Measurements from ENCODE around the gene SLC12A7. TPM values are rescaled to one million over a fixed set of nuclear protein-coding genes. Genes with fewer than 3 reads are reported as not detected.

The SLC12A7 gene
- polyA plus RNA-seq, 1 donor (not counting 4 experiments of a cell fraction or from before 2014, with no cell fraction given), result 1.5 TPM

DNA sequence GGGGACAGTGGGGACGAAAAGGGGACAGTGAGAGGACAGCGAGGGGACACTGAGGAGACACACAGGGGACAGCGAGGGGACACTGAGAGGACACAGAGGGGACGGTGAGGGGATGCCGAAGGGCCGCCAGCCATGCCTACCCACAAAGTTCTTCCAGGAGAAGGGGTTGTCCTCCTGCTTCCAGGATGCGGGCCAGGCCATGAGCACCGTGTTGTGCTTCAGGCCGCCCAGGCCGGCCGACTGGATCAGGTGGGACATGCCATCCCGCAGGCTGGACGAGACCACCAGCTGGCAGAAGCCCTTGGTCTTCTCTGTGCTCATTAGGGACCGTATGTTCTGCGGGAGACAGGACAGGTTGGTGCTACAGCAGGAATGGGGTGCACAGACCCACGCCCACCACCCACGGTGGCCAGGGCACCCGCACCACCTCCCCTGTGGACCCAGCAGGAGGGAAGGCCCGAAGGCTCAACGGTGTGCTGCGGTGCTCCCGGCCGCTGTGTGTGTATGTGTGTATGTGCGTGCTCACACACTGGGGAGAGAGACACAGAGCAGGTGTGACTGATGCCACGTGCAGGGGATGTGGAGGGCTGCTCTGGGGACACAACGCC, 46.6 kb downstream of the SLC12A7 start:
- Histone ChIP-seq H3K9me1 (ENCODE audit: control insufficient read depth, extremely low read depth, insufficient read depth, low read length) (no peaks in the 10 kb centered on the region), H3K4me2 (ENCODE audit: control insufficient read depth, extremely low read depth, insufficient read depth, low read depth, low read length) (no peak overlapping the region), H3K36me3 (ENCODE audit: control insufficient read depth in 2 of 2, extremely low read depth in 1 of 2, insufficient read depth in 2 of 2, low read length in 2 of 2) (no peaks in the 10 kb centered on the region), H4K20me1 (ENCODE audit: control insufficient read depth, extremely low read depth, insufficient read depth, low read length) (no peaks in the 10 kb centered on the region), H3K79me2 (ENCODE audit: control insufficient read depth, insufficient read depth, low read length) (no peaks in the 10 kb centered on the region), H3K9me3 (ENCODE audit: control insufficient read depth, low read depth, low read length) (no peaks in the 10 kb centered on the region), H3K27ac (ENCODE audit: control insufficient read depth, insufficient read depth, low read length) (no peak overlapping the region), H3K9ac (ENCODE audit: control insufficient read depth, extremely low read depth, insufficient read depth, low read length) (no peak overlapping the region), H3K4me3 (ENCODE audit: control insufficient read depth in 2 of 3, extremely low read depth in 1 of 3, insufficient read depth in 2 of 3, low read depth in 1 of 3, low read length in 3 of 3) (no peak overlapping the region), H2AFZ (ENCODE audit: control insufficient read depth, low read length) (no peak overlapping the region), H3K27me3 (ENCODE audit: control insufficient read depth, extremely low read depth, insufficient read depth, low read length) (no peaks in the 10 kb centered on the region), H3K4me1 (ENCODE audit: control insufficient read depth, extremely low read depth, insufficient read depth, low read length) (no peaks in the 10 kb centered on the region)
- dilution Hi-C loops (cut with MboI; ENCODE audit: extremely low pct_ligation_motif_present, low sequenced_read_pairs), result no loop called here
- DNase-seq (ENCODE audit: low read depth, low spot score) (no peak), FAIRE-seq (no peak)
- TF ChIP-seq EZH2 (IDR thresholded peaks at IDR 0.05; ENCODE audit: low read length), result no peak
- TF ChIP-seq, protein P1, sequence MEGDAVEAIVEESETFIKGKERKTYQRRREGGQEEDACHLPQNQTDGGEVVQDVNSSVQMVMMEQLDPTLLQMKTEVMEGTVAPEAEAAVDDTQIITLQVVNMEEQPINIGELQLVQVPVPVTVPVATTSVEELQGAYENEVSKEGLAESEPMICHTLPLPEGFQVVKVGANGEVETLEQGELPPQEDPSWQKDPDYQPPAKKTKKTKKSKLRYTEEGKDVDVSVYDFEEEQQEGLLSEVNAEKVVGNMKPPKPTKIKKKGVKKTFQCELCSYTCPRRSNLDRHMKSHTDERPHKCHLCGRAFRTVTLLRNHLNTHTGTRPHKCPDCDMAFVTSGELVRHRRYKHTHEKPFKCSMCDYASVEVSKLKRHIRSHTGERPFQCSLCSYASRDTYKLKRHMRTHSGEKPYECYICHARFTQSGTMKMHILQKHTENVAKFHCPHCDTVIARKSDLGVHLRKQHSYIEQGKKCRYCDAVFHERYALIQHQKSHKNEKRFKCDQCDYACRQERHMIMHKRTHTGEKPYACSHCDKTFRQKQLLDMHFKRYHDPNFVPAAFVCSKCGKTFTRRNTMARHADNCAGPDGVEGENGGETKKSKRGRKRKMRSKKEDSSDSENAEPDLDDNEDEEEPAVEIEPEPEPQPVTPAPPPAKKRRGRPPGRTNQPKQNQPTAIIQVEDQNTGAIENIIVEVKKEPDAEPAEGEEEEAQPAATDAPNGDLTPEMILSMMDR (optimal IDR thresholded peaks at IDR 0.05 in 1 of 3, IDR thresholded peaks at IDR 0.05 in 1 of 3, conservative IDR thresholded peaks at IDR 0.05 in 1 of 3; ENCODE audit: extremely low read depth in 1 of 3, insufficient read depth in 2 of 3, low read length in 3 of 3), result no peak

DNA sequence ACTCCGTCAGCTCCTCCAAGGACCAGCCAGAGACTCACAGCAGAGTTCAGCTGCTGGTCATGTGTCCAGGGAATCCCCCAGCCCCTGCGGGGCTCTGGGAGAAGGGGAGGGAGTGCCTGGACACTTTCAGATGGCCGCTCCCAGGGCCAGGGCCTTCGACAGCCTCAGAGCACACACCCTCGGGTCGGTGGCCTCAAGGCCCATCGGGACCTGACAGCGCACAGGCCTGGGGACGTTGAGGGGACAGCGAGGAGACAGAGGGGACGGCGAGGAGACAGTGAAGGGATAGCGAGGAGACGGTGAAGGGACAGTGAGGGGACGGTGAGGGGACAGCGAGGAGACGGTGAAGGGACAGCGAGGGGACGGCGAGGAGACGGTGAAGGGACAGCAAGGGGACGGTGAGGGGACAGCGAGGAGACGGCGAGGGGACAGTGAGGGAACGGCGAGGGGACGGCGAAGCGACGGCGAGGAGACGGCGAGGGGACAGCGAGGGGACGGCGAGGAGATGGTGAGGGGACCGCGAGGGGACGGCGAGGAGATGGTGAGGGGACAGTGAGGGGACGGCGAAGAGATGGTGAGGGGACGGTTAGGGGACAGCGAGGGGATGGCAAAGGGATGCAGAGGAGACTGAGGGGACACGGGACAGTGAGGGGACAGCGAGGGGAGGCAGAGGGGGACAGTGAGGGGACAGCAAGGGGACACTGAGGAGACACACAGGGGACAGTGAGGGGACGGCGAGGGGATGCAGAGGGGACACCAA, 47.3 kb downstream of the SLC12A7 start:
- no peaks in the 10 kb centered on the region for H3K36me3 ChIP-seq (ENCODE audit: control insufficient read depth in 2 of 2, extremely low read depth in 1 of 2, insufficient read depth in 2 of 2, low read length in 2 of 2)
- H2AFZ ChIP-seq (ENCODE audit: control insufficient read depth, low read length), result no peak overlapping the region
- dilution Hi-C loops (cut with MboI; ENCODE audit: extremely low pct_ligation_motif_present, low sequenced_read_pairs), result no loop called here

More for the DNA sequence above, 47.3 kb downstream of the SLC12A7 start:
- H4K20me1 ChIP-seq (ENCODE audit: control insufficient read depth, extremely low read depth, insufficient read depth, low read length), result no peaks in the 10 kb centered on the region
- H3K4me1 ChIP-seq (ENCODE audit: control insufficient read depth, extremely low read depth, insufficient read depth, low read length), result no peaks in the 10 kb centered on the region
- DNase-seq (ENCODE audit: low read depth, low spot score) (no peak), FAIRE-seq (no peak)
- H3K27me3 ChIP-seq (ENCODE audit: control insufficient read depth, extremely low read depth, insufficient read depth, low read length), result no peaks in the 10 kb centered on the region
- no peaks in the 10 kb centered on the region for H3K9me1 ChIP-seq (ENCODE audit: control insufficient read depth, extremely low read depth, insufficient read depth, low read length)
- no peaks in the 10 kb centered on the region for H3K9me3 ChIP-seq (ENCODE audit: control insufficient read depth, low read depth, low read length)
- no peak overlapping the region for H3K4me3 ChIP-seq (ENCODE audit: control insufficient read depth in 2 of 3, extremely low read depth in 1 of 3, insufficient read depth in 2 of 3, low read depth in 1 of 3, low read length in 3 of 3)
- TF ChIP-seq EZH2 (IDR thresholded peaks at IDR 0.05; ENCODE audit: low read length), result no peak
- TF ChIP-seq, protein P1 (optimal IDR thresholded peaks at IDR 0.05 in 1 of 3, IDR thresholded peaks at IDR 0.05 in 1 of 3, conservative IDR thresholded peaks at IDR 0.05 in 1 of 3; ENCODE audit: extremely low read depth in 1 of 3, insufficient read depth in 2 of 3, low read length in 3 of 3), result no peak
- no peaks in the 10 kb centered on the region for H3K79me2 ChIP-seq (ENCODE audit: control insufficient read depth, insufficient read depth, low read length)
- H3K4me2 ChIP-seq (ENCODE audit: control insufficient read depth, extremely low read depth, insufficient read depth, low read depth, low read length), result no peak overlapping the region
- H3K27ac ChIP-seq (ENCODE audit: control insufficient read depth, insufficient read depth, low read length), result no peak overlapping the region
- no peak overlapping the region for H3K9ac ChIP-seq (ENCODE audit: control insufficient read depth, extremely low read depth, insufficient read depth, low read length)

Measured in keratinocyte (primary cell).